Subcutaneous adipose tissue (tissue), 4 donors: Measurements from ENCODE around the gene NDUFAF5. TPM values are rescaled to one million over a fixed set of nuclear protein-coding genes. Genes with fewer than 3 reads are reported as not detected.

Source experiments
- total RNA-seq, 4 donors: library from RNA; depleted of rRNA; stranded (reverse); fragments of >200 nt; gene quantifications; one replicate each; pipeline ENCODE4 v1.1.0, GENCODE V29; 2016
- TF ChIP-seq, protein P1 (sequence below): fragments of 450-650 bp; IDR thresholded peaks from one replicate; pipeline ENCODE4 v1.5.1; 2016; ENCODE audit warnings: low read depth, mild to moderate bottlenecking, control low read depth, antibody characterized with exemption, moderate library complexity

Gene NDUFAF5
- total RNA-seq, 4 donors from 2014 or later = 12.3 to 42.4 (median 26.9) TPM

- TF ChIP-seq, protein P1, sequence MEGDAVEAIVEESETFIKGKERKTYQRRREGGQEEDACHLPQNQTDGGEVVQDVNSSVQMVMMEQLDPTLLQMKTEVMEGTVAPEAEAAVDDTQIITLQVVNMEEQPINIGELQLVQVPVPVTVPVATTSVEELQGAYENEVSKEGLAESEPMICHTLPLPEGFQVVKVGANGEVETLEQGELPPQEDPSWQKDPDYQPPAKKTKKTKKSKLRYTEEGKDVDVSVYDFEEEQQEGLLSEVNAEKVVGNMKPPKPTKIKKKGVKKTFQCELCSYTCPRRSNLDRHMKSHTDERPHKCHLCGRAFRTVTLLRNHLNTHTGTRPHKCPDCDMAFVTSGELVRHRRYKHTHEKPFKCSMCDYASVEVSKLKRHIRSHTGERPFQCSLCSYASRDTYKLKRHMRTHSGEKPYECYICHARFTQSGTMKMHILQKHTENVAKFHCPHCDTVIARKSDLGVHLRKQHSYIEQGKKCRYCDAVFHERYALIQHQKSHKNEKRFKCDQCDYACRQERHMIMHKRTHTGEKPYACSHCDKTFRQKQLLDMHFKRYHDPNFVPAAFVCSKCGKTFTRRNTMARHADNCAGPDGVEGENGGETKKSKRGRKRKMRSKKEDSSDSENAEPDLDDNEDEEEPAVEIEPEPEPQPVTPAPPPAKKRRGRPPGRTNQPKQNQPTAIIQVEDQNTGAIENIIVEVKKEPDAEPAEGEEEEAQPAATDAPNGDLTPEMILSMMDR = no peak
Observed at GRCh38 chr20:13783528-13783927, 1.3 kb upstream of the NDUFAF5 start.

DNA sequence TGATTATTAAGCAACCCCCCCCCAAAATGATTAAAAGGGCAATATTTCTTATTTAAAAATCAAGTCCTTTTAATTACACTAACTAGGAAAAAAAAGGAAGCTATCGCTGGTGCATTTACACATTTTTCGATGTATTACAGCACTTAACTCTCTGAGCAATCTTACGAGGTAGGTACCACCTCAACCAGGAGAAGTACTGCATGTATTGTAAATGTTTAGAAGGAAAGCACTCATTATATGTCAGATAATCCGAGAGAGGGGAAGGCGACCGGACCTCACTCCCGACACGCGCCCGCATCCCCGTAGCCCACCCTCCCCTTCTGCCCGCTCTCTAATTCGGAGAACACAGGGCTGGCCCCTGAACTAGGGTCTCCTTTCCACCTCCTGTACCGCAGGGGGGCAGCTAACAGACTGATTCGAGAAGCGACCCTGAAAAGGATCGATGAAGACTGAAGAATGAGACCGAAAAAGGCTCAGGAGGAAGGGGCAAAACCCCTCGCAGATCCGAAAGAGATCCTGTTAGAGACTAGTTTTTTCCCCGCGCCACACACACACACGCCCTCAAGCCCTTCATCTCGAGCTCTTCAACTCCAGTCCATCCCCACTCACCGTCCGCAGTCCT lies 446 bp upstream of the NDUFAF5 start:
- TF ChIP-seq, protein P1 = no peak

DNA sequence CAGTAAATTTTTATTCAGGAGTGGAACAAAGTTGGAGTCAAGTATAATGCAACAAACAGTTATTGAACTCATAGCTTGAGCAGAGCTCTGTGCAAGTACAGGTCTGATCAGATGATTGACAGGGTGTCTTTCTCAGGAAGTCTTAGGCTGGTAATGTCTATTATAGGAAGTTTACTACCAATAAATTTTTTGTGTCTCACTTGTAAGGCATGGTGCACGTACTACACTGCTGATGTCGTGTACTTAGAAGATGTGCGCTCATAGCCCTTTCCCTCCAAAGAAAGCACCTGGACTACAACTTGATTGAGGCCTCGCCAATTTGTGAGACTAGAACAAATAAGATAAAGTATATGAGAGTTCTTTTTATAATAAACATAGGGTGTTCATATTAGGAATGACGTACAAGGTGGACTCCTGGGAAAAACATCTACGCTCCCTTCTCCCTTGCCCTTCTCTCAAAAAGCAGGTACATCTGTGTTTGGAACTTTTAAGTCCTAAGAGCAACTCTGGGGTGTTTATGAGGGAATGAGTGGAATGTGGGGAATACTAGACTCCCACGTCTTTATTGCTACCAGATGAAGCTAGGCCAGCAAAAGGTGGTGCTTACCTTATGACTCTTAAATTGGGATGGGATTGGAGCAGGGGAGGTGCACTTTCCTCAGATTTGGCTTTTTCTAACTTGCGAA lies 1.5 kb downstream of the NDUFAF5 start:
- TF ChIP-seq, protein P1 = no peak

DNA sequence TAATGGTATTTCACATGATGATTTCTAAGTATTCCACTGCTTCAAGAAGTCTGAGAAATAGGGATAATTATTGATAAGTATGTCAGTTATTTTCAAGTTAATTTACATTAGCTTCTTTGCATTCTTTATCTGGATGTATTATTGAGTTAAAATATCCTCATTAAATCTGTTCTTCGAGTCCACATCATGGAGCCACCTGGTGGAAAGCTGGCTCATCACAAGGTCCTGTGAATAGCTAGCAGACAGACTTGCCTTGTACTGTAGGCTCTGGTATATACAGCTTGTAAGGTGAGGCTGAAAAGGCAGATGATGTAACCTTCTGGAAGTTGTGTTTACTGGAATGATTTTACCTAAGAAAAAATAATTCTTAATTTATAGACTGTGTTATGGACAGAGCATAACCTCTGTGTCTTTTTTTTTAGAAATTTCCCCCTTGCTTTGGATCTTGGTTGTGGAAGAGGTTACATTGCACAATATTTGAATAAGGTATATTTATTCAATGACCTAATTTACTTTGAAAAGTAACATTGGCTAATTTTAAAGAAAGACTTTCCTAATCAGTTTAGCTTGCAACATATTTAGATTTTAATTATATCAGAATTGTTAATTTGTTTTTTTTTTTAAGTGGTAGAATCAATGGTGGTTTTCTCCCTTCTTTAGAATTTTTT lies 3.5 kb downstream of the NDUFAF5 start:
- TF ChIP-seq, protein P1 = no peak

GRCh38 chr20:13790708-13791107 lies 5.9 kb downstream of the NDUFAF5 start:
- TF ChIP-seq, protein P1 = no peak

GRCh38 chr20:13791540-13792459 lies 7.0 kb downstream of the NDUFAF5 start:
- TF ChIP-seq, protein P1 = no peak
